Nephron (organoid): ENCODE data around the gene TRNAU1AP.
"Not testable (repeated sequence)": the region's sequence is repeated elsewhere in the genome, so short reads cannot be mapped to it uniquely, and the experiment has no call there.

Experiments used
- H3K27ac Mint-ChIP-seq, 3 experiments: 2 replicates each; pipeline ENCODE4 v1.8.0; 2020; ENCODE audit warnings: mixed read lengths in 3 of 3, mild to moderate bottlenecking in 2 of 3, moderate library complexity in 1 of 3
- H3K27me3 Mint-ChIP-seq: 2 replicates; pipeline ENCODE4 v1.8.0; 2021; ENCODE audit warnings: low read depth, mild to moderate bottlenecking, moderate library complexity, mixed read lengths
- H3K36me3 Mint-ChIP-seq: 2 replicates; pipeline ENCODE4 v1.8.0; 2020; ENCODE audit warnings: low read depth, mixed read lengths
- H3K4me1 Mint-ChIP-seq: 2 replicates; pipeline ENCODE4 v1.8.0; 2020; ENCODE audit warnings: mixed read lengths
- H3K4me3 Mint-ChIP-seq, 3 experiments: 2 replicates each; pipeline ENCODE4 v1.8.0; 2020; ENCODE audit warnings: mild to moderate bottlenecking in 3 of 3, mixed read lengths in 3 of 3, moderate library complexity in 2 of 3
- H3K9me3 Mint-ChIP-seq: 2 replicates; pipeline ENCODE4 v1.8.0; 2020; ENCODE audit warnings: mixed read lengths
- TF ChIP-seq, protein P1 (sequence below), 3 experiments: fragments of 200-600 bp; sonication (generic); IDR thresholded peaks; one replicate each; pipeline ENCODE4 v1.5.0; 2021; ENCODE audit warnings: antibody characterized with exemption in 3 of 3; ENCODE audit not compliant: unreplicated experiment in 3 of 3

TRNAU1AP gene

DNA sequence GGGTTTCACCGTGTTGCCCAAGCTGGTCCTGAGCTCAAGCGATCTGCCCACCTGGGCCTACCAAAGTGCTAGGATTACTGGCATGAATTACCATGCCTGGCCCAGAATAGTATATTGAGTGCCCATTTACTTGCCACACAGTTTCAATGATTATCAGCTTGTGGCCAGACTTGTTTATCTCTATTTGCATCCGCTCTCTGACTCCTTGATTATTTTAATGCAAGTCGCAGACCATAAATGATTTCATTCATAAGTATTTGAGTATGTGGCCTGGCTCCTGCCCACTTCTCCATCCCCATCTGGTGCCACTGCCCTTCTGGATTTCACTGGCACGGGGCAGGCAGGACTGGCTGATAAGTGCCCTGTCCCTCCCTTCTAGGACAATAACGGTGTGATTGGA is 18.2 kb upstream of the TRNAU1AP start:
- Mint-ChIP-seq H3K4me1 (peaks cover 8% of the 10 kb centered on the region), H3K27ac (no peak overlapping the region), H3K27me3 (no peaks in the 10 kb centered on the region), H3K9me3 (no peaks in the 10 kb centered on the region), H3K36me3 (peaks cover 45% of the 10 kb centered on the region), H3K4me3 (no peak overlapping the region)
- TF ChIP-seq, protein P1, sequence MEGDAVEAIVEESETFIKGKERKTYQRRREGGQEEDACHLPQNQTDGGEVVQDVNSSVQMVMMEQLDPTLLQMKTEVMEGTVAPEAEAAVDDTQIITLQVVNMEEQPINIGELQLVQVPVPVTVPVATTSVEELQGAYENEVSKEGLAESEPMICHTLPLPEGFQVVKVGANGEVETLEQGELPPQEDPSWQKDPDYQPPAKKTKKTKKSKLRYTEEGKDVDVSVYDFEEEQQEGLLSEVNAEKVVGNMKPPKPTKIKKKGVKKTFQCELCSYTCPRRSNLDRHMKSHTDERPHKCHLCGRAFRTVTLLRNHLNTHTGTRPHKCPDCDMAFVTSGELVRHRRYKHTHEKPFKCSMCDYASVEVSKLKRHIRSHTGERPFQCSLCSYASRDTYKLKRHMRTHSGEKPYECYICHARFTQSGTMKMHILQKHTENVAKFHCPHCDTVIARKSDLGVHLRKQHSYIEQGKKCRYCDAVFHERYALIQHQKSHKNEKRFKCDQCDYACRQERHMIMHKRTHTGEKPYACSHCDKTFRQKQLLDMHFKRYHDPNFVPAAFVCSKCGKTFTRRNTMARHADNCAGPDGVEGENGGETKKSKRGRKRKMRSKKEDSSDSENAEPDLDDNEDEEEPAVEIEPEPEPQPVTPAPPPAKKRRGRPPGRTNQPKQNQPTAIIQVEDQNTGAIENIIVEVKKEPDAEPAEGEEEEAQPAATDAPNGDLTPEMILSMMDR (IDR thresholded peaks at IDR 0.05; ENCODE audit: unreplicated experiment in 3 of 3), result no peak

DNA sequence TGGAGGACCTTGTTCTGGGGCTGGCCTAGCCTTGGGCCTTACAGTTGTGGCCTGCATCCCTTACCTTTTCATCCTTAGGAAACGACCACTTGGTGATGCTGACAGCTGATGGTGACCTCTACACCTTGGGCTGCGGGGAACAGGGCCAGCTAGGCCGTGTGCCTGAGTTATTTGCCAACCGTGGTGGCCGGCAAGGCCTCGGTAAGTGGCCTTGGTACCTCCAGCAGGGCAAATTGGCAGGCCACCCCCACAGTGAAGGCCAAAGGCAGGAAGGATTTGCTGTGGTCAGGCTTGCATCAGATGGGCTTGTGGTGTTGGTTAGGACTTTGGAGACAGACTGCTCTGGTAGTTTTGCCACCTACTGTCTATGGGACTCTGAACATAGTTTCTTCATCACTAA is 17.7 kb upstream of the TRNAU1AP start:
- peaks cover 8% of the 10 kb centered on the region for H3K4me1 Mint-ChIP-seq
- H3K4me3 Mint-ChIP-seq, result no peak overlapping the region

DNA sequence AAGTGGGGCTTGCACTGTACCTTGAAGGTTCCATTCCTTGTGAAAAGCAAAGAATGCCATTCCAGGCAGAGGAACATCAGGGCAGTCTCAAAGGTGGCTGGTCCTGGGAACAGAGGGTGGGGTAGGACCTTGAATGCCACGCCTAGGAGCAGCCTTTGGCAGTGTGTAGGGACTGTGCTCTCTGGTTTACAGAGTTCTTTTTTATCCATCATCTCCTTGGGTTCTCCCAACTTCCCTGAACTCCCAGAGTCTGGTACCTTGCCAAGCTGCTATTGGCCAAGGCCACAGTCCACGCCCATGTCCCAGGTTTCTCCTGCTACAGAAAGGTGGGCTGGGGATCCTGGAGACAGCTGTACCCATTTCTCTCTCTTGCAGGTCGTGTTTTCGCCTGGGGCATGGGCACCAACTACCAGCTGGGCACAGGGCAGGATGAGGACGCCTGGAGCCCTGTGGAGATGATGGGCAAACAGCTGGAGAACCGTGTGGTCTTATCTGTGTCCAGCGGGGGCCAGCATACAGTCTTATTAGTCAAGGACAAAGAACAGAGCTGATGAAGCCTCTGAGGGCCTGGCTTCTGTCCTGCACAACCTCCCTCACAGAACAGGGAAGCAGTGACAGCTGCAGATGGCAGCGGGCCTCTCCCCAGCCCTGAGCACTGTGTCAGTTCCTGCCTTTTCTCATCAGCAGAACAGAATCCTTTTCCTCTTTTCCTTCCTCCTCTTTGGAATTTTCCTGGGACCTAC is 15.3 kb upstream of the TRNAU1AP start:
- peaks cover 8% of the 10 kb centered on the region for H3K4me1 Mint-ChIP-seq
- H3K27me3 Mint-ChIP-seq, result no peaks in the 10 kb centered on the region

More for the DNA sequence above, 17.7 kb upstream of the TRNAU1AP start:
- Mint-ChIP-seq H3K36me3 (peaks cover 41% of the 10 kb centered on the region), H3K9me3 (no peaks in the 10 kb centered on the region), H3K27me3 (no peaks in the 10 kb centered on the region), H3K27ac (no peak overlapping the region)
- TF ChIP-seq, protein P1 (IDR thresholded peaks at IDR 0.05; ENCODE audit: unreplicated experiment in 3 of 3), result no peak

DNA sequence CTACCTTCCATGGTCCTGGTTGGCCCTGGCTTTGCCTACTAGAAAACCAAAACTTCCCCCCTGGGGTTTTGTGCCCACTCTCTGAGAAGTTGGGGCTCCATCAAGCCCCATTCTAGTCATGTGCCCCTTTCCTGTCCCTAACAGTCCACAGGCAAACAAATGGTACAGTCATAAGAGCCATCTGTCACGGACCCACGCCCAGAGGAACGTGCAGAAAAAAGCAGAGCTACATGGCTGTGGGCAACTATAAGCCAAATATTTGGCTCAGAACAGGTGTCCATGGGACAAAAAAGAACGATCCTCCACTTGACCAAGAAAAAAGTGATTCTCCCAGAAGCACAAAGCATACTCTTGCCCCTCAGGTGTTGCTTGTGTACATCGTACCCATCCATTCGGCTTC is 14.6 kb upstream of the TRNAU1AP start:
- Mint-ChIP-seq H3K9me3 (no peaks in the 10 kb centered on the region), H3K4me1 (peaks cover 8% of the 10 kb centered on the region), H3K27ac (peak overlapping the region; percentile 34 to 69 (median 60)), H3K36me3 (peaks cover 24% of the 10 kb centered on the region), H3K27me3 (no peaks in the 10 kb centered on the region), H3K4me3 (no peak overlapping the region)
- TF ChIP-seq, protein P1 (IDR thresholded peaks at IDR 0.05; ENCODE audit: unreplicated experiment in 3 of 3), result no peak

More for the DNA sequence above, 15.3 kb upstream of the TRNAU1AP start:
- TF ChIP-seq, protein P1 (IDR thresholded peaks at IDR 0.05; ENCODE audit: unreplicated experiment in 3 of 3), result no peak
- Mint-ChIP-seq H3K4me3 (no peak overlapping the region), H3K27ac (peak overlapping the region in 2 of 3 experiments; percentile 60 to 69), H3K9me3 (no peaks in the 10 kb centered on the region), H3K36me3 (peaks cover 26% of the 10 kb centered on the region)

DNA sequence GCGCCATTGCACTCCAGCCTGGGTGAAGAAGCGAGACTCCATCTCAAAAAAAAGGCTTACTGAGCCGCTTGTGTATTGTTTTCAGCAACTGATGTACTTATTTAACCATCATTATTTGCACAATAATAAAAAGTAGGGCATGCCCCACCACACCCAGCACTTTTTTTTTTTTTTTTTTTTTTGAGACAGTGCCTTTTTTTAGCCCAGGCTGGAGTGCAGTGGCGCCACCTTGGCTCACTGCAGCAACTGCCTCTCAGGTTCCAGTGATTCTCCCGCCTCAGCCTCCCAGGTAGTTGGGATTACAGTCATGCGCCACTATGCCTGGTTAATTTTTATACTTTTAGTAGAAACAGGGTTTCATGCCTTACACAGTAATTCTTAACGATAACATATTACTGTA is 12.2 kb upstream of the TRNAU1AP start:
- no peak overlapping the region for H3K4me3 Mint-ChIP-seq
- no peaks in the 10 kb centered on the region for H3K9me3 Mint-ChIP-seq
- TF ChIP-seq, protein P1 (IDR thresholded peaks at IDR 0.05; ENCODE audit: unreplicated experiment in 3 of 3), result no peak

DNA sequence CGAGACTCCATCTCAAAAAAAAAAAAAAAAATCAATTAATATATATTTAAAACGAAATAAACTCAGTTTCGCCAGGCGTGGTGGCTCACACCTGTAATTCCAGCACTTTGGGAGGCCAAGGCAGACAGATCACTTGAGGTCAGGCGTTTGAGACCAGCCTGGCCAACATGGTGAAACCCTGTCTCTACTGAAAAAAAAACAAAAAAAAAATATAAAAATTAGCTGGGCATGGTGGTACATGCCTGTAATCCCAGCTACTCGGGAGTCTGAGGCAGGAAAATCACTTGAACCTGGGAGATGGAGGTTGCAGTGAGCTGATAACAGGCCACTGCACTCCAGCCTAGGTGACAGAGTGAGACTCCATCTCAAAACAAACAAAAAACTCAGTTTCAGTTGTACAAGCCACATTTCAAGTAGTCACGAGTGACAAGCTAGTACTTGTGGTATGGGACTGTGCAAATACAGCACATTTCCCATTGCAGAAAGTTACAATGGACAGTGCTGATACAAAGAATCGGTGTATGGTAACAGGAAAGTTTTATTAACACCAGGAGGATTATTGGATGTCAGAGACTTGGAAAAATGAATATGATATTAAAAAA is 11.4 kb upstream of the TRNAU1AP start:
- peaks cover 10% of the 10 kb centered on the region for H3K36me3 Mint-ChIP-seq
- not testable (repeated sequence) for H3K4me1 Mint-ChIP-seq, H3K27me3 Mint-ChIP-seq, H3K27ac Mint-ChIP-seq, H3K4me3 Mint-ChIP-seq, H3K9me3 Mint-ChIP-seq

More for the DNA sequence above, 12.2 kb upstream of the TRNAU1AP start:
- H3K36me3 Mint-ChIP-seq, result peaks cover 16% of the 10 kb centered on the region
- peaks cover 8% of the 10 kb centered on the region for H3K4me1 Mint-ChIP-seq
- H3K27ac Mint-ChIP-seq, result no peak overlapping the region
- no peaks in the 10 kb centered on the region for H3K27me3 Mint-ChIP-seq
